Large intestine (tissue), 3 donors: ENCODE data around the gene AKNA. TPM values are rescaled to one million over a fixed set of nuclear protein-coding genes. Genes with fewer than 3 reads are reported as not detected.

Experiments used
- DNase-seq, 2 donors: peaks; one replicate each; pipeline versions ENCODE4 v3.0.0 to v3.0.0-alpha.2; 2013
- H3K27ac ChIP-seq: one replicate; pipeline ENCODE4 v1.5.1; 2013; ENCODE audit warnings: low read length
- H3K27me3 ChIP-seq: 2 replicates; pipeline ENCODE4 v1.6.1; 2013; ENCODE audit warnings: low read length; ENCODE audit not compliant: control insufficient read depth, insufficient read depth
- H3K36me3 ChIP-seq: 2 replicates; pipeline ENCODE4 v1.6.1; 2013; ENCODE audit warnings: low read length; ENCODE audit not compliant: control insufficient read depth, insufficient read depth
- H3K4me1 ChIP-seq: one replicate; pipeline ENCODE4 v1.6.1; 2013; ENCODE audit warnings: low read length; ENCODE audit not compliant: control insufficient read depth, insufficient read depth
- H3K4me3 ChIP-seq: one replicate; pipeline ENCODE4 v1.5.1; 2013; ENCODE audit warnings: low read length
- H3K9me3 ChIP-seq: one replicate; pipeline ENCODE4 v1.6.1; 2013; ENCODE audit warnings: mild to moderate bottlenecking, low read depth, low read length, moderate library complexity; ENCODE audit not compliant: control insufficient read depth
- WGBS: methylation state at CpG from one replicate; pipeline ENCODE4 v1.1.5; 2013; ENCODE audit warnings: low lambda C conversion rate; ENCODE audit not compliant: insufficient coverage; 5-methylcytosine and 5-hydroxymethylcytosine counted together
- polyA plus RNA-seq: library from polyadenylated mRNA; unstranded; fragments of 120-200 nt; gene quantifications from one replicate; pipeline ENCODE4 v1.2.1, GENCODE V29; 2013

The AKNA gene
- polyA plus RNA-seq, 1 donor = 12.0 TPM

GRCh38 chr9:114289571-114290481 is 98.0 kb downstream of the AKNA start:
- no peaks in the 10 kb centered on the region for H3K27me3 ChIP-seq
- H3K9me3 ChIP-seq = no peaks in the 10 kb centered on the region
- no CpG with 5 or more reads among the region's 13 CpGs for WGBS
- DNase-seq = no peak
- peaks cover 65% of the 10 kb centered on the region for H3K36me3 ChIP-seq
- no peak overlapping the region for H3K27ac ChIP-seq
- no peak overlapping the region for H3K4me3 ChIP-seq
- H3K4me1 ChIP-seq = no peaks in the 10 kb centered on the region

GRCh38 chr9:114289106-114289505 is 98.7 kb downstream of the AKNA start:
- Histone ChIP-seq H3K36me3 (peaks cover 68% of the 10 kb centered on the region), H3K4me3 (no peak overlapping the region), H3K4me1 (no peaks in the 10 kb centered on the region), H3K27ac (no peak overlapping the region), H3K27me3 (no peaks in the 10 kb centered on the region), H3K9me3 (no peaks in the 10 kb centered on the region)
- no peak for DNase-seq
- WGBS = no CpG with 5 or more reads among the region's 13 CpGs

GRCh38 chr9:114288193-114289091 is 99.3 kb downstream of the AKNA start:
- no CpG with 5 or more reads among the region's 23 CpGs for WGBS
- Histone ChIP-seq H3K4me3 (no peak overlapping the region), H3K4me1 (no peaks in the 10 kb centered on the region), H3K9me3 (no peaks in the 10 kb centered on the region), H3K27me3 (no peaks in the 10 kb centered on the region), H3K36me3 (peaks cover 72% of the 10 kb centered on the region), H3K27ac (no peak overlapping the region)
- DNase-seq = no peak

- no peaks in the 10 kb centered on the region for H3K9me3 ChIP-seq
- H3K4me1 ChIP-seq = no peaks in the 10 kb centered on the region
- H3K27ac ChIP-seq = no peak overlapping the region
- no peak overlapping the region for H3K4me3 ChIP-seq
- no CpG with 5 or more reads among the region's 15 CpGs for WGBS
- no peaks in the 10 kb centered on the region for H3K27me3 ChIP-seq
- H3K36me3 ChIP-seq = peaks cover 75% of the 10 kb centered on the region
- no peak for DNase-seq
Measured at GRCh38 chr9:114287763-114288192, 100.0 kb downstream of the AKNA start.

GRCh38 chr9:114287001-114287762 is 100.6 kb downstream of the AKNA start:
- no peak for DNase-seq
- no peaks in the 10 kb centered on the region for H3K4me1 ChIP-seq
- no peaks in the 10 kb centered on the region for H3K27me3 ChIP-seq
- no peak overlapping the region for H3K27ac ChIP-seq
- WGBS = no CpG with 5 or more reads among the region's 16 CpGs
- H3K9me3 ChIP-seq = no peaks in the 10 kb centered on the region
- H3K36me3 ChIP-seq = peaks cover 78% of the 10 kb centered on the region
- H3K4me3 ChIP-seq = no peak overlapping the region

GRCh38 chr9:114286146-114286679 is 101.6 kb downstream of the AKNA start:
- Histone ChIP-seq H3K4me3 (no peak overlapping the region), H3K9me3 (no peaks in the 10 kb centered on the region), H3K36me3 (peaks cover 81% of the 10 kb centered on the region), H3K27me3 (no peaks in the 10 kb centered on the region), H3K4me1 (no peaks in the 10 kb centered on the region), H3K27ac (no peak overlapping the region)
- DNase-seq = no peak
- no CpG with 5 or more reads among the region's 10 CpGs for WGBS

- no peak for DNase-seq
- Histone ChIP-seq H3K4me3 (no peak overlapping the region), H3K4me1 (no peaks in the 10 kb centered on the region), H3K27ac (no peak overlapping the region), H3K9me3 (no peaks in the 10 kb centered on the region), H3K27me3 (no peaks in the 10 kb centered on the region), H3K36me3 (peaks cover 78% of the 10 kb centered on the region)
- WGBS = no CpG with 5 or more reads among the region's 20 CpGs
Measured at GRCh38 chr9:114285166-114285867, 102.5 kb downstream of the AKNA start.

- no peaks in the 10 kb centered on the region for H3K9me3 ChIP-seq
- WGBS = no CpG with 5 or more reads among the region's 11 CpGs
- H3K4me3 ChIP-seq = no peak overlapping the region
- no peak for DNase-seq
- peaks cover 78% of the 10 kb centered on the region for H3K36me3 ChIP-seq
- no peaks in the 10 kb centered on the region for H3K4me1 ChIP-seq
- no peaks in the 10 kb centered on the region for H3K27me3 ChIP-seq
- no peak overlapping the region for H3K27ac ChIP-seq
Measured at GRCh38 chr9:114284316-114285060, 103.3 kb downstream of the AKNA start.
